ENCODE measurements around the gene WDFY1.

DNA sequence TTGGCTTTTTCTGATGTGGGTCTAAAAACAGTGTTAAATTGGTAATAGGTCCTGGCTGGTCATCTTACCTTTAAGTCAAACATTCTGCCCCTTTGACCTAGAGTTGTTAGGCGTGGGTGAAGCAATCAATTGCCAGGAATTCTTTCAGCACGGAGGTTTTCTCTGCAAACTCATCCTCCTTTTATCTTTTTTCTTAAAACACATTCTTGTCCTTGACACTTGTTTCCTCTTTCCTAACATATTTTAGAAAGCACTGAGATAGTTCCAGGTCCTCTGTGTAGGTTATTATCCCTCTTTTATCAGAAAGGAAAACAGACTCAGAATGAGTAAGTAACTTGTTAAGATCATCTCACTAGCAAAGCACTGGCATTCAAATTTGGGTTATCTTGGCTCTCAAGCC, 89.1 kb downstream of the WDFY1 start:
- no peak for TF ChIP-seq SUZ12 (IDR thresholded peaks at IDR 0.05; ENCODE audit: extremely low read depth, insufficient read depth, insufficient read length)
- no peak for TF ChIP-seq YY1 (IDR thresholded peaks at IDR 0.05; ENCODE audit: insufficient read depth, insufficient read length)
- no peak for TF ChIP-seq ZNF274 (IDR thresholded peaks at IDR 0.05; ENCODE audit: low read depth, low read length)
